ENCODE data around the gene DRD3.

DNA sequence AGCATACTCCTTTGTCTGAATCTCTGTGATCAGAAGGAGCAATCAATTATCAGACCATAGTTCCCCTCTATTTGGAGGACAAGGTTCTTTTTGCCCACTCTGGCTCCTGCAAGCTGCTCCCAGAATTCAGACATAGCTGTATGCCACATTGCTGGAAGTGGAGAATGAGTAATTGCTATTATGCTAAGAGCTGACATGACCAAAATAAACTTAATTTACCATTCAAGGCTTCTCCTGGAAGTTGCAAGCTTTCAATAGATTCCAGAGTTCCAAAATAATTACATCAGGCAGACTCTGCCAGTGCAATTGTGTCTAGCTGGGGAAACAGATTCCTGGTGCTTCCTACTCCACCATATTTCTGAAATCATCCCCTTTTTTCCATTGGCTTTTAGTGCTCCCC is 7.6 kb upstream of the DRD3 start:
- TF ChIP-seq LEF1 (IDR thresholded peaks at IDR 0.05; ENCODE audit: borderline replicate concordance): no peak
- no peak for TF ChIP-seq SUZ12 (IDR thresholded peaks at IDR 0.05)
- no peak for TF ChIP-seq SP1 (IDR thresholded peaks at IDR 0.05)

All from HEK293T (cell line).